Measurements from ENCODE around the gene CHCHD4. TPM values are rescaled to one million over a fixed set of nuclear protein-coding genes. Genes with fewer than 3 reads are reported as not detected.

CHCHD4 gene
- total and polyA plus RNA-seq, 2 of the 8 experiments (the other 6 are each of a cell fraction or from before 2014, with no cell fraction given) = 15.0 to 22.3 TPM

- Histone ChIP-seq H2BK15ac (ENCODE audit: low read length) (no peak overlapping the region), H3K27me3 (replicated peaks in 1 of 4; ENCODE audit: control insufficient read depth in 3 of 4, extremely low read depth in 1 of 4, insufficient read depth in 3 of 4, low read length in 3 of 4) (no peaks in the 10 kb centered on the region), H3K18ac (ENCODE audit: extremely low read depth, low read length) (peak overlapping the region; percentile 51; the same call in 1 of the 2 replicates), H2AK5ac (ENCODE audit: low read depth, low read length) (no peak overlapping the region), H3K79me1 (ENCODE audit: low read depth, low read length) (no peaks in the 10 kb centered on the region), H3K4me1 (replicated peaks in 1 of 4; ENCODE audit: control insufficient read depth in 3 of 4, insufficient read depth in 4 of 4, low read length in 3 of 4) (peaks cover 0 to 14% (median 9%) of the 10 kb centered on the region in 4 experiments; a peak in 6 of 7 replicates), H3K9ac (replicated peaks in 1 of 4; ENCODE audit: extremely low read depth in 1 of 4, low read depth in 3 of 4, low read length in 3 of 4) (no peak overlapping the region), H3K4ac (replicated peaks; ENCODE audit: insufficient read length, low read depth, low read length) (no peak overlapping the region), H3K14ac (ENCODE audit: insufficient read length) (no peak overlapping the region), H2BK120ac (replicated peaks; ENCODE audit: low read depth, low read length) (no peak overlapping the region), H3K23ac (ENCODE audit: insufficient read length) (no peak overlapping the region), H3K9me3 (ENCODE audit: insufficient read depth in 2 of 2, low read depth in 1 of 2, low read length in 1 of 2) (no peaks in the 10 kb centered on the region), H3K4me3 (ENCODE audit: extremely low read depth in 1 of 4, insufficient read depth in 2 of 4, low read depth in 3 of 4, low read length in 4 of 4) (no peak overlapping the region), H3K4me2 (ENCODE audit: insufficient read depth in 1 of 2, low read depth in 2 of 2, low read length in 2 of 2) (0 out of 4 replicates have a peak overlapping the region, but pooled peaks of 1 of the 2 experiments have one; percentile 36), H3K27ac (ENCODE audit: low read depth, low read length) (0 out of 2 replicates have a peak overlapping the region, but pooled peaks have one; percentile 22), H3K56ac (replicated peaks; ENCODE audit: insufficient read length, low read depth, low read length) (no peak overlapping the region), H4K5ac (ENCODE audit: insufficient read length, low read depth, low read length) (no peak overlapping the region), H4K91ac (replicated peaks; ENCODE audit: insufficient read length, low read length) (no peak overlapping the region), H3K79me2 (ENCODE audit: control insufficient read depth in 1 of 2, insufficient read depth in 2 of 2, low read length in 2 of 2) (no peaks in the 10 kb centered on the region), H2BK5ac (ENCODE audit: low read depth, low read length) (peak overlapping the region; percentile 66), H4K8ac (ENCODE audit: extremely low read depth, insufficient read depth, low read length) (no peak overlapping the region; the same call in none of the 2 replicates), H3K23me2 (ENCODE audit: low read depth, low read length) (no peaks in the 10 kb centered on the region), H3K36me3 (ENCODE audit: control insufficient read depth in 2 of 4, insufficient read depth in 4 of 4, low read length in 3 of 4) (peaks cover 0 to 12% (median 7%) of the 10 kb centered on the region in 4 experiments; a peak in 5 of 8 replicates), H2BK12ac (ENCODE audit: low read depth, low read length) (peak overlapping the region; percentile 69), H2AFZ (ENCODE audit: low read length) (no peak overlapping the region), H2BK20ac (ENCODE audit: low read length) (no peak overlapping the region), H4K20me1 (replicated peaks in 1 of 2; ENCODE audit: control insufficient read depth in 1 of 2, insufficient read depth in 2 of 2, low read length in 2 of 2) (peaks cover 8 to 9% of the 10 kb centered on the region in 2 experiments)
- POLR2A ChIA-PET (ENCODE audit: partially characterized antibody) = interaction anchor here (0.6 to 3.1 kb wide), 5 partner anchors 9 to 1026 kb away, joined by 3 to 17 read pairs (median 4); partner anchors contain the start of genes CHCHD4, LSM3, TMEM43 and XPC
- 76% methylated on average over 27 of the region's 28 CpGs; no CpG with 5 or more reads in 1 of the 2 experiments for WGBS, 2 experiments (ENCODE audit: extremely low coverage in 1 of 2, insufficient coverage in 1 of 2, insufficient read length in 1 of 2, insufficient replicate concordance in 2 of 2, low coverage in 1 of 2, low lambda C conversion rate in 2 of 2, missing lambda C conversion rate in 1 of 2)
- FAIRE-seq (peak; percentile 55), DNase-seq (ENCODE audit: low read depth in 1 of 2, low spot score in 2 of 2) (peak in 1 of 2 experiments; percentile 81)
- CTCF ChIA-PET (ENCODE audit: partially characterized antibody) = interaction anchor here (0.6 to 3.6 kb wide), 17 partner anchors 9 to 360 kb away, joined by 3 to 24 read pairs (median 4); partner anchors contain the start of genes CHCHD4 and TMEM43
- TF ChIP-seq CTCF (IDR thresholded peaks at IDR 0.05; ENCODE audit: control extremely low read depth in 1 of 3, insufficient read depth in 1 of 3, low read depth in 1 of 3, low read length in 3 of 3) (peak; percentile 96 to 99 (median 99)), NANOG (IDR thresholded peaks at IDR 0.05; ENCODE audit: insufficient read depth, low read depth, low read length, poor library complexity, severe bottlenecking) (no peak), GABPA (IDR thresholded peaks at IDR 0.05; ENCODE audit: borderline replicate concordance, insufficient read depth, low read length) (0 out of 2 replicates have a peak, but pooled peaks have one; percentile 57), CBX8 (IDR thresholded peaks at IDR 0.05; ENCODE audit: borderline replicate concordance, low read depth, low read length) (no peak), ATF3 (IDR thresholded peaks at IDR 0.05; ENCODE audit: insufficient read depth, low read depth, low read length) (peak; percentile 17; the same call in 1 of the 2 replicates), TEAD4 (IDR thresholded peaks at IDR 0.05; ENCODE audit: low read depth, low read length) (peak; percentile 48; the same call in 1 of the 2 replicates)
Measured at GRCh38 chr3:14148041-14148985, 23.6 kb upstream of the CHCHD4 start.

All from H1 (cell line).